HG02973 (cell line): Measurements from ENCODE around the gene EYA2.
"Not testable (repeated sequence)": the region's sequence is repeated elsewhere in the genome, so short reads cannot be mapped to it uniquely, and the experiment has no call there.

ENCODE experiments used
- ATAC-seq: cut with Tn5 transposase; IDR thresholded peaks from one replicate; pipeline ENCODE4 v1.9.1; 2021; ENCODE audit warnings: moderate library complexity; ENCODE audit not compliant: unreplicated experiment

EYA2 gene

DNA sequence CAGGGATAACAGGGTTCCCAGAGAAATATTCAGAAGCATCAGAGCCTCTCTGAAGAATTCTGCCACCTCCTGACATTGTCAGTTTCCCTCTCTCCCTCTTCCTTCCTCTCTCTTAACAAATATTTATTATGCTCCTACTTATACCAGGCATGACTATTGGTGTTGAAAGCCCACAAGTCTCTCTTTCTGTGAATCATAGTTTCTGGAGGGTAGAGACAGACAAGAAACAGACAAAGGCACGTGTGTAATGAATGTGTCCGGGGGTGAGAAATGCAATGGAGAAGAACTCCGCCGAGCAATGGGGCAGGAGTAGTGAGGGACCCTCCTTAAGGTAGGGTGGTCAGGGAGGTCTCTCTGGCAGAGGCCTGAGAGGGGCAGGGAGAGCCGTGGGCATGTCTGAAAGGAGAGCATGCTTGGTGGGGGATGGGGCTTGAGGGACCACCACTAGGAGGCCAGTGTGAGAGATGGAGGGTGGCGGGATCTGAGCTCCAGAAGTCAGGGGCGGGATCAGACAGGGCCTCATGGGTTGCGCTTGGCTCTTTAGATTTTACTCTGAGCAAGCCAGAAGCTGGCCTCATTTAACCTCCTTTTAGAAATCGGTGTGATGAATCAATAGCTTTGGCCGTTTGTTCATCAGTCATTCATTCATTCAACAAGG, 57.3 kb downstream of the EYA2 start:
- no peak for ATAC-seq

DNA sequence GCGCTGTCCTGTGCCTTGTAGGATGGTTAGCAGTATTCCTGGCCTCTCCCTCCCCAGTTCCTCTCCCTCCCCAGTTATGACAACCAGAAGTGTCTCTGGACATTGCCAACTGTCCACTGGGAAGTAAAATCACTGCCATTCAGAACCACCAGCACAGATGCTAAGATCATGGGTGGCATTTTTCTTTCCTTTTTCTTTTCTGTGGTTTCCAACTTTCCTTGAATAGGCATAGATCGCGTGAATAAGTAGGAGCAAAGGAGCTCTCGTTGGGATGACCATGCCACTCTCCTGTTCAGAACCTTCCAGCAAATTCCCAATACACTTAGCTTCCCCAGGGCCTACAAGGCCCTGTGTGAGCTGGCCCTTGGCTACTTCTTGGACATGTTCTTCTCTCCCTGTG, 59.0 kb downstream of the EYA2 start:
- ATAC-seq = no peak

DNA sequence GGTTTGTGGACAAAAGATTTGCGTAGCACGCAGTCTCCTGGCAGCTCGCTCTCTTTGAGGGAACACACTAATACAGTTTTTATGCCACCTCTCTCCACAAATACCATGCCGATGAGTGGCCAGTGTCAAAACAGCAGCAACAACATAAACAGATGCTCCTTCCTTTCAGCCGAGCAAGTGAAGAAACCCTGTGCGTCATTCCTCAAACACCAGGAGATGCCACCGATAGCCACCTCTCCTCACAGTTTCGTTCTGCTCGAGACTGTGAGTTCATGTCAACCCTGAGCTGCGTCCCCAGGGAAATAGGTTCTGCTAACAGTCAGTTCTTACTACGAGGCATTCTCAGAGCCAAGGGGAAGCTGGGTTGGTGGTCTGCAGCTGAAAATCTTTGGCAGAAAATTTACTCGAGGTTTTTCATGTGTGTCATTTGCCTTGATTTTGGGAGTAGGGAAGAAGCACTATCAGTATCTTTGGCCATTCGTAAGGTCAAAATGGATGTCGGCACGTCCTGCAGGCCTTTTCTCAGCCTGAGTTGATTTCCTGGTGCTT, 59.9 kb downstream of the EYA2 start:
- ATAC-seq = no peak

DNA sequence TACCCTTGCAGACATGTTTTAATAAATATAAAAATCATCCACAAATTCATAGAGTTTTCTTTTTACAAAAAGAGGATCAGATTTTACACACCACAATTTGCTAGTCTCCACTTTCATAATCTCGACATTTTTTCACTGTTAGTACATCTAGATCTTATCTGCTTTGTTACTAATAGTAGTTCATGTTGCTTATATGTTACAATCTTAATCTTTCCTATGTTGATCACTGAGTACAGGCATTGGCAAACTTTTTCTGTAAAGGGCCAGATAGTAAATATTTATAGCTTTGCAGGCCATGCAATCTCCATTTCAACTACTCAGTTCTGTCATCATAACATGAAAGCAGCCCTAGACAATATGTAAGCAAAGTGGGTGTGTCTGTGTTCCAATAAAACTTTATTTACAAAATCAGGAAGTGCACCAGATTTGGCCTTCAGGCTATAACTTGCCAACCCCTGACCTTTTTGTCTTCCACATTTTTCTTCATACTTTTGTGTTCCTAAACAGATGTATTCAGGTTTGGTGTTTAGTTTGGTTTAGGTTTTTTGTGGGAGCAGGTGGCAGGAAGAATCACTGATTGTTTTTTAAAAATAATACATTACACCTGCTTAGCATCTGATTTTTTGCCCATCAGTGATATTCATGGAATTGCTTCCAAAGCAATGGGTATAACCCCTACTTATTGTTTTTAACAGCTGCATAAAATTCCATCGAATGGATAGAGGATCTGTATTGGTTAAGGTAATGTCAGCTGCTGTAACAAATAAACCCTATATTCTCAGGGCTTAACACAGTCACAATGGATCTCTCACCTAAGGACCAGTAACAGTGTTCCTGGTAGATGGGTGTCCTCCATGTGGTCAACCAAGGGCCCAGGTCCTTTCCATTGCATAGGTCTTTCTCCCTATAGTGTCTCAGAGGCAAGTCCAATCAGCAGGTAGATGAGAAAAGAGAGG, 61.2 kb downstream of the EYA2 start:
- no peak for ATAC-seq

DNA sequence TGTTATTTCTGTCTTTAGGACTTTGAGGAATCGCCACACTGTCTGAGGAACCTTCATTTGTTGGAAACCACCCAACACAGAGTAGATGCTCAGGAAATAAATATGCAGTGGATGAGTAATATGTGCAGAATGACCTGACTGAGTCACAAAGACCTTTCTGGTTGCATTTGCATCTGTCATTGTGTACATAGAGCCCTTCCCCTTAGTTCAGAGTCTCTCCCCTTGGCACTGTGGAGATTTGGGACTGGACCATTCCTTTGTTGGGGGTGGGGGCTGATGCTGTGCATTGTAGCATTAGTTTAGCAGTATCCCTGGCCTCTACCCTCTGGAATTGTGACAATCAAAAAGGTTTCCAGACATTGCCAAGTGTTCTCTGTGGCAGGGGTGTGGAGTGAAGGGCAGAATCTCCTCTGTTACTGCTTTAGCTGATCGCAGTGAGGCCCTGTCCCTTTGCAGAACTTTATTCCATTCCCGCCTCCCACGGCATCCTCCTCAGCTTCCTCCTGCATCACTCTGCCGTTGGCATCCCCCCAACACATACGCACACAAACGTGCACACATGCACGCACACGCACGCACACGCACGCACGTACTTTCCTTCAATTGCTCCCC, 64.5 kb downstream of the EYA2 start:
- ATAC-seq = no peak

DNA sequence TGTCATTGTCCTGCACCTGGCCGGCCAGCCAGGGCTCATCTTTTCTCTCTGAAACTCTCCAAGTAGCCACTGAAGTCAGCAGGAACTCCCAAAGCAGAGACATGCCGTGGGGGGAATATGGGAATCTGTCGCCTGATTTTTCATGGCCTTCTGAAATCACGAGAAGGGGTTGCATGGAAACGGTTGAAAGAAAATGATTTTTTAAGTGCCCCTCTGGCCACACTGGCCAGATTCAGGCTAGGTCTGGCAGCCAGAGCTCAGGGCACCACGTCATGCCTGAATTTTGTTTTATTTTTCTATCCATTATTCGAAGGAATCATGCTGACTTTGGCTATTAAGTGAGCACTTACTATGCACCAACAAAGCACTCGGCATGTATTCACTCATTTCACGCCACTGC, 65.2 kb downstream of the EYA2 start:
- no peak for ATAC-seq

DNA sequence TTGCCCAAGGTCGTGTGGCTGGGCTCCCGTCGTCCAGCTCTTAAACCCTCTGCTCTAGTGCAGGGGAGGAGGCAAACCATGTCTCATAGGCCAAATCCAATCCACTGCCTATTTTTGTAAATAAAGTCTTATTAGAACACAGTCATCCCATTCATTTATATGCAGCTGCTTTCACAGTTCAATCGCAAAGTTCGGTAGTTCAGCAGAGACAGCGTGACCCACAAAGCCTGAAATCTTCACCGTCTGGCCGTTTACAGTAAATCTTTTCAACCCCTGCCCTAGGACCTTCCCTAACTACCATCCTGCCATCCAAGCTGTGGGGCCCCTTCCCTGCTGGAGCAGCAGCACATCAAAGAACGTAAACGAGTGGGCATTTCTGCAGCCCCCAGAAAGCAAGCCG, 65.9 kb downstream of the EYA2 start:
- no peak for ATAC-seq

DNA sequence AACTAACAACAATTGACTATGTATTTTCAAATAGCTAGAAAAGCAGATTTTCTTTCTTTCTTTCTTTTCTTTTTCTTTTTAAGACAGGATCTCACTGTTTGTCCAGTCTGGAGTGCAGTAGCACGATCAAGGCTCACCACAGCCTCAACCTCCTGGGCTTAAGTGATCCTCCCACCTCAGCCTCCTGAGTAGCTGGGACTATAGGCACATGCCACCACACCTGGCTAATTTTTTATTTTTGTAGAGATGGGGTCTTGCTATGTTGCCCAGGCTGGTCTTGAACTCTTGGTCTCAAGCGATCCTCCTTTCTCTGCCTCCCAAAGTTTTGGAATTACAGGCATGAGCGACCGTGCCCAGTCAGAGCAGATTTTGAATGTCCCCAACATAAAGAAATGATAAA, 67.3 kb downstream of the EYA2 start:
- ATAC-seq = not testable (repeated sequence)

DNA sequence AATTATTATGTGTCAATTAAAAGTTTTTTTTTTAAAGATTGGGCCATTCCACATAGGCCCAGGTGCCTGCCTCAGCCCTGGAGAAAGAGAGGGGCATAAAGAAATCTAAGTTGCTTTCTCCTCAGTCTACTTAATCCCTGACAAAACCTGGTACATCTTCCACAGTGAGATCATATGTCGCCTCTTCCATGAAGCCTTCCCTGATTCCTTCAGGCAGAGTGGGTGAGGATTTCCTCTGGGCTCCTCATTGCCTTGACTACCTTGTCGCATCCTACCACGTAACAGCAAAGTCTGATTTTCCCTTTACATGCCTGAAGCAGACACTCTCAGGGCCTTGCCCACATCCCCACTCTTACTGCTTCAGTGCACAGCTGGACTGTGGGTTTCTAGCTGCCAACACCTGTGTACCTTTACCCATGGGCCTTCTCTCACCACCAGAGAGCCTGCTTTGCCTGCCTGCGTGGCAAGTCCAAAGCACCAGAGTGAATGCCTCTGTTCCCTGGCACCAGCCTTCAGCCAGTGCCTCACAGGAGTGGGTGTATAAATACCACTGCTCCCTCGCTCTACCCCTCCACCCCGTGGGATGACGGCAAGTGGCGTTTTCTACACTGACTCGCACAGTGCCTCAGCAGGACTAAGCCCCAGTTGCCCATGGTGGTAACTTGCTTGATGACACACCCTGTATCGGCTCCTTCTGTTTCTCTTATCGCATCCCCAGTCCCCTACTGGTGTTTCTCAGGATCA, 68.0 kb downstream of the EYA2 start:
- no peak for ATAC-seq

DNA sequence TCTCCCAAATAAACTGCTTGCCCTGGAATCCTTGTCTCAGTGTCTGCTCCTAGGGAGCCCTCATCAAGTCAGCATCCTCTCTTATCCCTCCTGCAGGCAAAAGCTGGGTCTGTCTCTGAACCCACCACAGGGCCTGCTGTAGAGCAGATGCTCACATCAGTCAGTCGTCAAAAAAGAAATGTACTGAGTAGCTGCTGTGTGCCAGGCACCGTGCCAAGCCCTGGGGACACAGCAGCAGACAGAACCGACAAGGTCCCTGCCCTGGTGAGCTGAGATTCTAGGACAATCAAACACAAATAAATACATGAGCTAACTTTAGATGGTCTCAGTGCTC, 68.5 kb downstream of the EYA2 start:
- no peak for ATAC-seq

DNA sequence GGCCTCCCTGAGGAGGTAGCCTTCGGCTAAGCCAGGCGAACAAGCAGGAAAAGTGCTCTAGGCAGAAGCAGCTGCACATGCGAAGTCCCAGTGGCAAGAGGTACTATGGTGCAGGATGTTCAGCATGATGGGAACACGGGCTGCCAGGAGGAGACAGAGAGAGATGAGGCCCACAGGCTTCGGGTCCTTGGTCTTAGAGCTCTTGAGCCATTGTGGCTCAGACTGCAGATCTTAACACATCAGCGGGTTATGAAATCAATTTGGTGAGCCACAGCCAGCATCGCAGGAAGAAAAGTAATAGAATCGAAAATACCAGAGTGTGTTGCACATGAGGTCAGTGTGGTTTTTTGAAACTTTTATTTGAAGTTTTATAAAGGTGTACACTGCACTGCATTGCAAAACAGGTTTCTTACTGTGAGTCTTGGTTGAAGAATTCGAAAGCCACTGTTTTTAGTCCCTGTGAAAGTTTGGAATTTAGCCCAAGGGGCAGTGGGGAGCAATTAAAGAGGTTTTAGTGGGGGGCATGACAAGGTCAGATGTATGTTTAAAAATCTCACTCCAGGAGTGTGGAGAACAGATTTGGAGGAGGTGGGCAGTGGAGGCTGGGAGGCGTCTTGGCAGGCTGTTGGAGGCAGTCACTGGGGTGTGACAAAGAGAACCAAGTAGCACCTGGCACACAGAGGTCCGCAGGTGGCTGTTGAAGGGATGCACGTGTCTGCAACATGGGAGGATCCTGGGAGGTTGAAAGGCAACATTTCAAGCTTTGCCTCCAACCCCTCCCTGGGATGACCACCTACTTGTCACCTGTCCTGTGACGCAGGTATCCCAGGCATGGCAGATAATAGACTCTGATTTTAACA, 69.3 kb downstream of the EYA2 start:
- ATAC-seq = no peak

DNA sequence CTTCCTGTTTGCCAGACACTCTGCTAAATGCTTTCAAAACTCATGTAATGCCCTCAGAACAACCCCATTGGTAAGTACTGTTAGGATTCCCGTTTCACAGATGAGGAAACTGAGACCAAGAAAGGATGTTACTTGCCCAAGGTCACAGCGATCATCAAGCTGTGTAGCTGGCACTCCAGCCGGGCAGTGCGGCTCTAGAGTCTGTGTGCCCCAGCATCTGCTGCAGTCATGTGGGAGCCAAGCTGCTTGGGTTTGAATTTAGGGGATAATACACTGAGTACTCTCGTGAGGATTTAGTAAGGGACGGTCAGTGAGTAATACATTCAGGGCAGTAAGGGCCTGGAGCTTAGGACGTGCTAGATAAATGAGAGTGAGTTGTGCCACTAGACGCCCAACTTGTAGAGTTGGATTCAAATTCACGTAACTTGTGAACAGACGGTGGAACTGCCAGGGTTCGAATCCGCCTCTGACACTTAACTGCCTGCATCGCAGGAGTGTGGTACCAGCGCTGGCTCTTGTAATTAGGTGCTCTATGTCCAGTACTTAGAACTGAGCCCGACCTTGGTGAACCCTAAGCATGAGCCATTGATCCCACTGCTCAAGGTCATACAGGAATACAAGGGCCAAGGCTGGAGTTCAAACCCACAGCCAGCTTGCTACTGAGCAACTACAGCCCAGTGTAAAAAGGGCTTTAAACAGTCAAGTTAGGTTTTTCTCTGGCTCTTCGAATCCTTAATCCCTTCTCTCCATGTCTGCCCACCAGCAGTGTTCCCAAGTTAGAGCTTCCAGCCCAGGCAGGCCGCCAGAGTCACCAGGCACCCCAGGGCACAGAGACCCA, 70.2 kb downstream of the EYA2 start:
- no peak for ATAC-seq

DNA sequence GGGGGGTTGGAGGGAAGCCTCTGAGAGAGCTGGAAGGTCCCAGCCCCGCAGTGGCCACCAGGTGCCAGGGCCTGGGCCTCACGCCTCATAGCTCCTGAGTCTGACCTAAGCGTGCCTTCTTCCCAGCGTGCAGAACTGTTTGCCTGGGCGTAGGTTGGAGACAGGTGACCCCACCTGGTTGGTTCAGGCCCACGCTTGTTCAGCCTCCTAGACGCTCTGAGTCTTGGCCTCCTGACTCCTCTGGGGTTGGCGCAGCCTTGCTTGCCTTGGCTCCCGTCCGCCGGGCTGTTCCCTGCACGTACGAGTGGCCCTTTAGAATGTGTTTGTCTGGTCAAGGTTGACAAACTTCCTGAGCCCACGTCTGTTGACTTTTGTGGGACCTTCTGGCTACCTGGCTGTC, 70.8 kb downstream of the EYA2 start:
- no peak for ATAC-seq

DNA sequence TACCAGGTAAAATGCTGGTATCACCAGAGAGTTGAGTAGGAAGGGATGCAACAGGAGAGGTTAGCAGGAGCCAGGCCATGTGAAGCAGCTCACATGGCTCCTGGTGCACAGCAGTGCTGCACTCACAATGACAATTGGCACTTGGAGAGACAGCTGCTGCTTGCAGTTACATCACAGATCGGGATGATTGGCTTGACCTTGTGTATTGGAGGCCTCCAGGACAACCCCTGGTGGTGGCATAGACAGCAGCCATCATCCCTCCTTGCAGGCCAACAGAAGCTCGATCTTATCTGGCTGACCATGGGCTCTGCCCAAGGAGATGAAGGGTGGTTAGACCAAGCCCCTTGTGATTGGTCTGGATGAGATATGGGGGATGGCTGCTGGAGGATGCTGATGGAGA, 73.0 kb downstream of the EYA2 start:
- ATAC-seq = no peak

DNA sequence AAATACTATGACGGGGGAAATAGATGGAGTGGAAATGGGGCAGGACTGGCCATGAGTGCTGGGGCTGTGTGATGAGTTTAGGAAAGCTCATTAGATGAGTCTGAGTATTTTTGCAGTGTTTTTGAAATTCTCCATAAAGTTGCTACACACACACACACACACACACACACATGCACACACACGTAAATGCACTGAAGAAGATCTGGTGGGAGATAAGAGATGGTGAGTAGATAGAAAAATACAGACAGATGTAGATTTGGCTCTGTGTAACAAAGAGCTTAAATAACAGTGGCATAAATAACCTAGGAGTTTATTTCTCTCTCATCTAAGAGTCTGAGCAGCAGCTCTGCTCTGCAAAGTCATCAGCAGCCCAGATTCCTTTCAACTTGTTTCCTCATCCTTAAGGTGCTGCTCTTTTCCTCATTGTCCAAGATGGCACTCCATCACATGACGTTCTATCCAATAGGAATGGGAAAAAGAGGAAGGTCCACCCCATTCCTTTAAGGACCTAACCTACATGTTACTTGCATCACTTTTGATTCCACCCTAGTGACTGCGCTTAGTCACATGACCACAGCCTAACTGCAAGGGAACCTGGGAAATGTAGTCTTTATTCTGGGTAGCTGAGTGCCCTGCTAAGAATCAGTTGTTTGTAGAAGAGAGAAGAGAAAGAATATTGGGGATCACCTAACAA, 76.4 kb downstream of the EYA2 start:
- ATAC-seq = no peak

DNA sequence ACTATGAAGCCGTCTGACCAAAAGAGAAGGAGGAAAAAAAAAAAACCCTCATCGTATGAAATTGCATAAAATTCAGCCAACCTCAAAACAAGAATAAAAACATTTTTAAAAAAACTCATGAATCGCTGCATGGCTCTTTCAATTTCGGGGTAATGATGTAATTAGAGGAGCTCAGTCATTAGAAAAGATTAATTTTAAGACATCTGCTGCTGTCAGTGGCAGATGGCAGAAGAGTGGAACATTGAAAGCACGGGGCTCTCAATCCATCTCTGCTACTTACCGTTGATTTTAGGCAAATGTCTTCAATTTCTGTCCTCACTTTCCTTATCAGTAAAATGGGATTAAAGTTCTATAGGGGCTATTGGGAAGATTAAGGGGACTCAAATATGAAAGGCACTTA, 79.1 kb downstream of the EYA2 start:
- no peak for ATAC-seq

DNA sequence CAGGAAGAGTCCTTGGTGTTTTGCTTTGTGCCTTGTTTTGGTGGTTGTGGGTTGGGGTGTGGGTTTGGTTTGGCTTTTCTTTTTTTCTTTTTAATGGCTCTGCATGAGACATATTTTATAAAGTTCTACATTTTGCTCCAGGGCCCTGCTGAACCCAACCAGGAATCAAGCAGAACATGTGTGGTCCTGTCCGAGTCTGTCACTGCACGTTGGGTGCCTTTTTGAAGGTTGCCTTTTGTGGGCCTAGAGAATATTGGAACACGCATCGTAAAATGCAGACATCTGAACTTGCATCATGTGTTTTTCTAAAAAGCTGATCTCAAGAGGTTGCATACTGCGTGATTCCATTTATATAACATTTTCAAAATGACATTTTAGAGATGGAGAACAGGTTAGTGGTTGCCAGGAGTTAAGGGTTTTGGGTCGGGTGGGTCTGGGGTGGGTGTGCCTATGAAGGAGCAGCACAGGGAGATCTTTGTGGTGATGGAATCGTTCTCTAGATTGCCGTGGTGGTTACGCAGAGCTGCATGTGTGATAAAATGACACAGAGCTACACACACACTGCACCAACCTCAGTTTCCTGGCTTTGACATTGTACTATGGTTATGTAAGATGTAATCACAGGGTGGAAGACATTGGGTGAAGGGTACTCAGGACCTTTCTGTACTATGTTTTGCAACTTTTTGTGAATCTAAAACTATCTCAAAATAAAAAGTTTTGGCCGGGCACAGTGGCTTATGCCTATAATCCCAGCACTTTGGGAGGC, 80.2 kb downstream of the EYA2 start:
- ATAC-seq = no peak

DNA sequence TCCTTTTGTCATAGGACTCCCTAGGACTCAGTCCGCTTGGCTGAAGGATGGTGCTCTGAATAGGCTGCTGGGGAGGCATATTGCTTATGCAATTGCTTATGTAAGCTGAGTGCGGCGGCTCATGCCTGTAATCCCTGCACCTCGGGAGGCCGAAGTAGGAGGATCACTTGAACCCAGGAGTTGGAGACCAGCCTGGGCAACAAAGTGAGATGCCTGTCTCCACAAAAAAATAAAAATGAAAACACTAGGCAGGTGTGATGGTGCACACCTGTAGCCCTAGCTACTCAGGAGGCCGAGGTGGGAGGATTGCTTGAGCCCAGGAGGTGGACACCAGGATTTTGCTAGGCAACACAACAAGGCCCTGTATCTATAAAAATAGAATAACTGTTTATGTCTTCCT, 81.3 kb downstream of the EYA2 start:
- no peak for ATAC-seq
